A549 (cell line): ENCODE data around the gene ATP11A.

ENCODE experiments used
- CTCF ChIP-seq: fragments of >200 bp; sonication (Bioruptor Twin); formaldehyde crosslinking; IDR thresholded peaks from 3 replicates; pipeline ENCODE4 v1.5.1; 2016
- ELK1 ChIP-seq: fragments of 150-350 bp; IDR thresholded peaks from 2 replicates; pipeline ENCODE4 v1.6.1; 2014; ENCODE audit warnings: low read depth, mild to moderate bottlenecking, low read length
- EP300 ChIP-seq, 2 experiments: fragments of >200 bp; sonication (Bioruptor Twin); formaldehyde crosslinking; IDR thresholded peaks; 2 replicates in 1 of 2; 3 replicates in 1 of 2; pipeline ENCODE4 v1.6.1; 2016 to 2017
- HDAC2 ChIP-seq: fragments of 200-600 bp; sonication (generic); IDR thresholded peaks from 2 replicates; pipeline ENCODE4 v1.6.1; 2016
- MAZ ChIP-seq: fragments of 150-350 bp; IDR thresholded peaks from 2 replicates; pipeline ENCODE4 v1.6.1; 2014; ENCODE audit warnings: antibody characterized with exemption, low read depth, low read length, borderline replicate concordance
- NR3C1 ChIP-seq: fragments of >200 bp; sonication (Bioruptor Twin); formaldehyde crosslinking; IDR thresholded peaks from 3 replicates; pipeline ENCODE4 v1.6.1; 2017
- PHF8 ChIP-seq: fragments of 200-600 bp; sonication (generic); IDR thresholded peaks from 2 replicates; pipeline ENCODE4 v1.6.1; 2016; ENCODE audit warnings: low read depth, mild to moderate bottlenecking, antibody characterized with exemption, moderate library complexity, borderline replicate concordance
- POLR2A ChIP-seq: IDR thresholded peaks from 2 replicates; pipeline ENCODE4 v1.6.1; 2012; ENCODE audit warnings: mild to moderate bottlenecking, low read length
- RARB ChIP-seq: fragments of 250-450 bp; sonication (Bioruptor Pico); IDR thresholded peaks from 2 replicates; pipeline ENCODE4 v1.8.0; 2021; ENCODE audit warnings: mild to moderate bottlenecking, moderate library complexity
- SREBF2 ChIP-seq: fragments of 450-650 bp; IDR thresholded peaks from 2 replicates; pipeline ENCODE4 v1.6.1; 2014; ENCODE audit warnings: mild to moderate bottlenecking, moderate library complexity
- USF2 ChIP-seq: fragments of 450-650 bp; IDR thresholded peaks from 2 replicates; pipeline ENCODE4 v1.6.1; 2014; ENCODE audit warnings: antibody characterized with exemption
- ZFP36 ChIP-seq: fragments of 450-650 bp; IDR thresholded peaks from 2 replicates; pipeline ENCODE4 v1.6.1; 2014; ENCODE audit warnings: borderline replicate concordance; ENCODE audit not compliant: partially characterized antibody

- no peak for TF ChIP-seq CTCF
- TF ChIP-seq EP300 (IDR thresholded peaks at IDR 0.05): no peak
- no peak for TF ChIP-seq HDAC2
- TF ChIP-seq RARB (CRISPR knock-in tag): no peak
- TF ChIP-seq NR3C1: no peak
- TF ChIP-seq POLR2A: no peak
- TF ChIP-seq USF2: no peak
- TF ChIP-seq ZFP36: no peak
- no peak for TF ChIP-seq SREBF2
- no peak for TF ChIP-seq ELK1
- TF ChIP-seq PHF8: no peak
- TF ChIP-seq MAZ: no peak
Observed at GRCh38 chr13:112710855-112711527, 21.2 kb downstream of the ATP11A start.
